ENCODE data around the gene CLIP1. TPM values are rescaled to one million over a fixed set of nuclear protein-coding genes. Genes with fewer than 3 reads are reported as not detected.

The CLIP1 gene
- polyA plus RNA-seq, 4 donors, result 16.1 to 34.9 (median 19.7) TPM

GRCh38 chr12:122355706-122356105 is 66.8 kb downstream of the CLIP1 start:
- DNase-seq (no peak), FAIRE-seq (no peak)
- 84 to 91% (median 87%) methylated on average over 11 of the region's 11 CpGs for WGBS, 3 donors
- H3K4me3 ChIP-seq (ENCODE audit: low read depth in 1 of 3, low read length in 3 of 3), result no peak overlapping the region
- no peaks in the 10 kb centered on the region for H3K27me3 ChIP-seq (ENCODE audit: control insufficient read depth in 3 of 3, insufficient read depth in 3 of 3, low read length in 3 of 3)
- peaks cover 8 to 43% (median 15%) of the 10 kb centered on the region in 3 donors for H3K36me3 ChIP-seq (ENCODE audit: control insufficient read depth in 3 of 3, insufficient read depth in 2 of 3, low read depth in 1 of 3, low read length in 3 of 3)
- no peak overlapping the region for H3K27ac ChIP-seq (ENCODE audit: low read depth in 1 of 3, low read length in 2 of 3)
- no peaks in the 10 kb centered on the region for H3K4me1 ChIP-seq (ENCODE audit: control insufficient read depth in 3 of 3, insufficient read depth in 2 of 3, low read depth in 1 of 3, low read length in 2 of 3)
- no peaks in the 10 kb centered on the region for H3K9me3 ChIP-seq (ENCODE audit: control insufficient read depth in 2 of 2, insufficient read depth in 1 of 2, low read depth in 1 of 2, low read length in 1 of 2)

GRCh38 chr12:122354958-122355641 is 67.4 kb downstream of the CLIP1 start:
- Histone ChIP-seq H3K9me3 (ENCODE audit: control insufficient read depth in 2 of 2, insufficient read depth in 1 of 2, low read depth in 1 of 2, low read length in 1 of 2) (no peaks in the 10 kb centered on the region), H3K27ac (ENCODE audit: low read depth in 1 of 3, low read length in 2 of 3) (no peak overlapping the region), H3K36me3 (ENCODE audit: control insufficient read depth in 3 of 3, insufficient read depth in 2 of 3, low read depth in 1 of 3, low read length in 3 of 3) (peaks cover 8 to 44% (median 11%) of the 10 kb centered on the region in 3 donors), H3K4me1 (ENCODE audit: control insufficient read depth in 3 of 3, insufficient read depth in 2 of 3, low read depth in 1 of 3, low read length in 2 of 3) (no peaks in the 10 kb centered on the region), H3K4me3 (ENCODE audit: low read depth in 1 of 3, low read length in 3 of 3) (no peak overlapping the region), H3K27me3 (ENCODE audit: control insufficient read depth in 3 of 3, insufficient read depth in 3 of 3, low read length in 3 of 3) (no peaks in the 10 kb centered on the region)
- WGBS, 3 donors, result 94 to 96% (median 96%) methylated on average over 24 of the region's 24 CpGs
- DNase-seq, result no peak
- no peak for FAIRE-seq

DNA sequence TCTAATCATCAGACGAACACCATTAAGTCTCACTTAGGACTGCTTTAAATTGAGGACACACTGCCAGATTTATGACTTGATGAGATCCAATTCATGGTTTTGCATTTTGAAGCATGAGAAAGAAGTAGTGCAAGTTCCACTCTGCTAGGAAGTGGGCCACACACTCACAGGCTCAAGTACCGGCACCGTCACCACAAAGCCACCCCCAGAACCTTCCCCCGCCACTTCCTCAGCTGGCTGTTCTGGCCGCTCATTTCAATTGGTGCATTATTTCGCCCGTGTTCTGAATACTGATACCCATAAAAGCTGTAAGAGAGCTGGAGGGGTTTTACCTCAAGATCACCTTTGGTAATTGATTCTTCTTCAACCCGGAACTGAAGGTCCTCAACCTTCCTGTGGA is 70.1 kb downstream of the CLIP1 start:
- Histone ChIP-seq H3K27ac (ENCODE audit: low read depth in 1 of 3, low read length in 2 of 3) (no peak overlapping the region), H3K36me3 (ENCODE audit: control insufficient read depth in 3 of 3, insufficient read depth in 2 of 3, low read depth in 1 of 3, low read length in 3 of 3) (peaks cover 3 to 47% (median 11%) of the 10 kb centered on the region in 3 donors), H3K9me3 (ENCODE audit: control insufficient read depth in 2 of 2, insufficient read depth in 1 of 2, low read depth in 1 of 2, low read length in 1 of 2) (no peaks in the 10 kb centered on the region), H3K4me3 (ENCODE audit: low read depth in 1 of 3, low read length in 3 of 3) (no peak overlapping the region), H3K27me3 (ENCODE audit: control insufficient read depth in 3 of 3, insufficient read depth in 3 of 3, low read length in 3 of 3) (no peaks in the 10 kb centered on the region), H3K4me1 (ENCODE audit: control insufficient read depth in 3 of 3, insufficient read depth in 2 of 3, low read depth in 1 of 3, low read length in 2 of 3) (no peaks in the 10 kb centered on the region)
- DNase-seq (peak in 1 of 2 donors; percentile 18), FAIRE-seq (no peak)
- 79 to 89% (median 86%) methylated on average over 8 of the region's 8 CpGs for WGBS, 3 donors

GRCh38 chr12:122350141-122350848 is 72.2 kb downstream of the CLIP1 start:
- Histone ChIP-seq H3K9me3 (ENCODE audit: control insufficient read depth in 2 of 2, insufficient read depth in 1 of 2, low read depth in 1 of 2, low read length in 1 of 2) (no peaks in the 10 kb centered on the region), H3K27ac (ENCODE audit: low read depth in 1 of 3, low read length in 2 of 3) (no peak overlapping the region), H3K36me3 (ENCODE audit: control insufficient read depth in 3 of 3, insufficient read depth in 2 of 3, low read depth in 1 of 3, low read length in 3 of 3) (peaks cover 3 to 49% (median 15%) of the 10 kb centered on the region in 3 donors), H3K27me3 (ENCODE audit: control insufficient read depth in 3 of 3, insufficient read depth in 3 of 3, low read length in 3 of 3) (no peaks in the 10 kb centered on the region), H3K4me3 (ENCODE audit: low read depth in 1 of 3, low read length in 3 of 3) (no peak overlapping the region), H3K4me1 (ENCODE audit: control insufficient read depth in 3 of 3, insufficient read depth in 2 of 3, low read depth in 1 of 3, low read length in 2 of 3) (no peaks in the 10 kb centered on the region)
- no peak for FAIRE-seq
- 71 to 87% (median 87%) methylated on average over 7 of the region's 7 CpGs for WGBS, 3 donors
- no peak for DNase-seq

- peak in 1 of 2 donors; percentile 48 for DNase-seq
- H3K27me3 ChIP-seq (ENCODE audit: control insufficient read depth in 3 of 3, insufficient read depth in 3 of 3, low read length in 3 of 3), result no peaks in the 10 kb centered on the region
- 47 to 76% (median 67%) methylated on average over 4 of the region's 4 CpGs for WGBS, 3 donors
- no peak overlapping the region for H3K4me3 ChIP-seq (ENCODE audit: low read depth in 1 of 3, low read length in 3 of 3)
- H3K9me3 ChIP-seq (ENCODE audit: control insufficient read depth in 2 of 2, insufficient read depth in 1 of 2, low read depth in 1 of 2, low read length in 1 of 2), result no peaks in the 10 kb centered on the region
- FAIRE-seq, result no peak
- peaks cover 0 to 42% (median 15%) of the 10 kb centered on the region in 3 donors for H3K36me3 ChIP-seq (ENCODE audit: control insufficient read depth in 3 of 3, insufficient read depth in 2 of 3, low read depth in 1 of 3, low read length in 3 of 3)
- no peak overlapping the region for H3K27ac ChIP-seq (ENCODE audit: low read depth in 1 of 3, low read length in 2 of 3)
- H3K4me1 ChIP-seq (ENCODE audit: control insufficient read depth in 3 of 3, insufficient read depth in 2 of 3, low read depth in 1 of 3, low read length in 2 of 3), result no peaks in the 10 kb centered on the region
Observed at GRCh38 chr12:122349078-122349477, 73.4 kb downstream of the CLIP1 start.

DNA sequence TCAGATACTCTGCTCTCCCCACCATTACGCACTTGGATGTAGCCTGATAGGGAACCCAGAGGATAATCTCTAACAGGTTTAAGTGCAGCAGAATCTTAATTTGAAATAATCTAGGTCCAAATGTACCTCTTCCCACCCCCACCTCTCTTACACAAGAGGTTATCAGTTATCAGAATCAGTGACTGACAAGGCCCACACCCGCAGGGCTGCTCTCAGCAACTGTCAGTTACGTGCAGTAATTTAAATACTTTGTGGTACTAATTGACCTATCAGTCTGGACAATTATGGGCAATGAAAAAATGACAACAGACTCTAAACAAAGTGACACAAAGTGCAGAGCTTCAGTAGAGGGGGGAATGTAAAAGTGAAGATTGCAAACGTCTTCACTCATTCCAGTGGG is 74.0 kb downstream of the CLIP1 start:
- 82 to 89% (median 84%) methylated on average over 4 of the region's 4 CpGs for WGBS, 3 donors
- H3K4me1 ChIP-seq (ENCODE audit: control insufficient read depth in 3 of 3, insufficient read depth in 2 of 3, low read depth in 1 of 3, low read length in 2 of 3), result no peaks in the 10 kb centered on the region
- DNase-seq, result no peak
- no peak overlapping the region for H3K4me3 ChIP-seq (ENCODE audit: low read depth in 1 of 3, low read length in 3 of 3)
- H3K27me3 ChIP-seq (ENCODE audit: control insufficient read depth in 3 of 3, insufficient read depth in 3 of 3, low read length in 3 of 3), result no peaks in the 10 kb centered on the region
- H3K27ac ChIP-seq (ENCODE audit: low read depth in 1 of 3, low read length in 2 of 3), result no peak overlapping the region
- peaks cover 0 to 37% (median 15%) of the 10 kb centered on the region in 3 donors for H3K36me3 ChIP-seq (ENCODE audit: control insufficient read depth in 3 of 3, insufficient read depth in 2 of 3, low read depth in 1 of 3, low read length in 3 of 3)
- FAIRE-seq, result no peak
- H3K9me3 ChIP-seq (ENCODE audit: control insufficient read depth in 2 of 2, insufficient read depth in 1 of 2, low read depth in 1 of 2, low read length in 1 of 2), result no peaks in the 10 kb centered on the region

DNA sequence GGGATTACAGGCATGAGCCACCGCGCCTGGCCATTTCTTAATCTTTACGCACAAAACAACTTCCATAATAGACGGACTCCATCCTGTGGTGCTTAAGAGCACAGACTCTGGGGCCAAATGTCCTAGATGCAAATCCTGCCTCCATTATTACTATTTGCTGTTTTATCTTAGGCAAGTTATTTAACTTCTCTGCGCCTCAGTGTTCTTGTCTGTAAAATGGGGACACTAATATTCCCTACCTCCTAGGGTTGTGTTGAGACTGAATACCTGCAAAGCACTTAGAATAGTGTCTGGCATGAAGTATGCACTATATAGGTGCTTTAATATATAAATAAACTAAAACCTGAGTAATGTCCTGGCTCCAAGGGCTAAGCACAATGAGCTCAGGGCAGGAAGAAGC is 76.4 kb downstream of the CLIP1 start:
- no peaks in the 10 kb centered on the region for H3K4me1 ChIP-seq (ENCODE audit: control insufficient read depth in 3 of 3, insufficient read depth in 2 of 3, low read depth in 1 of 3, low read length in 2 of 3)
- H3K27me3 ChIP-seq (ENCODE audit: control insufficient read depth in 3 of 3, insufficient read depth in 3 of 3, low read length in 3 of 3), result no peaks in the 10 kb centered on the region
- no peak overlapping the region for H3K27ac ChIP-seq (ENCODE audit: low read depth in 1 of 3, low read length in 2 of 3)
- no peak overlapping the region for H3K4me3 ChIP-seq (ENCODE audit: low read depth in 1 of 3, low read length in 3 of 3)
- H3K9me3 ChIP-seq (ENCODE audit: control insufficient read depth in 2 of 2, insufficient read depth in 1 of 2, low read depth in 1 of 2, low read length in 1 of 2), result no peaks in the 10 kb centered on the region
- 98 to 99% (median 98%) methylated on average over 5 of the region's 5 CpGs for WGBS, 3 donors
- no peak for DNase-seq
- FAIRE-seq, result no peak
- peaks cover 0 to 32% (median 11%) of the 10 kb centered on the region in 3 donors for H3K36me3 ChIP-seq (ENCODE audit: control insufficient read depth in 3 of 3, insufficient read depth in 2 of 3, low read depth in 1 of 3, low read length in 3 of 3)

DNA sequence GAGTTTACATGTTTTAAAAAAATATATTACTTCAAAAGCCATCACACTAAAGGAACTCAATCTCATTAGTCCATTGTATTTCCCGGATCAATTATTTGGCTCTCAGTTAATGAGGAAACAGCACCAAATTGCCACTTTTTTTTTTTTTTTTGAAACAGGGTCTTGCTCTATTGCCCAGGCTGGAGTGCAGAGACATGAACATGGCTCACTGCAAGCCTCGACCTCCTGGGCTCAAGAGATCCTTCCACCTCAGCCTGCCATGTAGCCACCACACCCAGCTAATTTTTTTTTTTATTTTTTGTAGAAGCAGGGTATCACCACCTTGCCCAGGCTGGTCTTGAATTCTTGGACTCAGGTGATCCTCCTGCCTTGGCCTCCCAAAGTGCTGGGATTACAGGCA is 77.4 kb downstream of the CLIP1 start:
- Histone ChIP-seq H3K4me1 (ENCODE audit: control insufficient read depth in 3 of 3, insufficient read depth in 2 of 3, low read depth in 1 of 3, low read length in 2 of 3) (no peaks in the 10 kb centered on the region), H3K27me3 (ENCODE audit: control insufficient read depth in 3 of 3, insufficient read depth in 3 of 3, low read length in 3 of 3) (no peaks in the 10 kb centered on the region), H3K36me3 (ENCODE audit: control insufficient read depth in 3 of 3, insufficient read depth in 2 of 3, low read depth in 1 of 3, low read length in 3 of 3) (peaks cover 0 to 27% (median 13%) of the 10 kb centered on the region in 3 donors), H3K9me3 (ENCODE audit: control insufficient read depth in 2 of 2, insufficient read depth in 1 of 2, low read depth in 1 of 2, low read length in 1 of 2) (no peaks in the 10 kb centered on the region), H3K4me3 (ENCODE audit: low read depth in 1 of 3, low read length in 3 of 3) (no peak overlapping the region), H3K27ac (ENCODE audit: low read depth in 1 of 3, low read length in 2 of 3) (no peak overlapping the region)
- 87 to 100% (median 95%) methylated on average over 2 of the region's 2 CpGs for WGBS, 3 donors
- FAIRE-seq (no peak), DNase-seq (no peak)

All from small intestine (tissue), 7 donors.